Transverse colon (tissue), 4 donors: ENCODE measurements around the gene STAC. TPM values are rescaled to one million over a fixed set of nuclear protein-coding genes. Genes with fewer than 3 reads are reported as not detected.

Source experiments
- DNase-seq: peaks from one replicate; pipeline ENCODE4 v3.0.0-alpha.2; 2019
- H3K27ac ChIP-seq, 4 donors: fragments of 200-600 bp; sonication (generic); 2 replicates each; pipeline ENCODE4 v1.5.1; 2016 to 2018; ENCODE audit warnings: inconsistent platforms in 4 of 4
- H3K27me3 ChIP-seq: fragments of 200-600 bp; sonication (generic); 2 replicates; pipeline ENCODE4 v1.5.1; 2017; ENCODE audit warnings: inconsistent platforms
- H3K36me3 ChIP-seq, 4 donors: fragments of 200-600 bp; sonication (generic); 2 replicates each; pipeline ENCODE4 v1.5.1; 2017 to 2019; ENCODE audit warnings: inconsistent platforms in 4 of 4
- H3K4me1 ChIP-seq, 4 donors: fragments of 200-600 bp; sonication (generic); 2 replicates each; pipeline ENCODE4 v1.5.1; 2017 to 2020; ENCODE audit warnings: inconsistent platforms in 4 of 4
- H3K4me3 ChIP-seq, 4 donors: fragments of 200-600 bp; sonication (generic); 1 replicate in 1 of 4; 2 replicates in 3 of 4; pipeline versions ENCODE4 v1.5.1 to v1.6.1; 2017 to 2019; ENCODE audit warnings: inconsistent platforms in 4 of 4
- H3K9me3 ChIP-seq, 2 donors: fragments of 200-600 bp; sonication (generic); 2 replicates each; pipeline ENCODE4 v1.5.1; 2017 to 2019; ENCODE audit warnings: inconsistent platforms in 2 of 2
- EP300 ChIP-seq: sonication (generic); formaldehyde crosslinking; IDR thresholded peaks from one replicate; pipeline ENCODE4 v1.6.1; 2017; ENCODE audit warnings: antibody characterized with exemption, low read depth
- POLR2A ChIP-seq: fragments of 450-650 bp; IDR thresholded peaks from one replicate; pipeline ENCODE4 v1.6.1; 2016; ENCODE audit warnings: antibody characterized with exemption, mild to moderate bottlenecking, moderate library complexity
- POLR2AphosphoS5 ChIP-seq, 3 donors: sonication (generic); formaldehyde crosslinking; IDR thresholded peaks; one replicate each; pipeline ENCODE4 v1.6.1; 2016; ENCODE audit warnings: antibody characterized with exemption in 3 of 3
- WGBS, 2 donors: methylation state at CpG; one replicate each; pipeline ENCODE4 v1.1.5; 2018; ENCODE audit warnings: low coverage in 1 of 2; 5-methylcytosine and 5-hydroxymethylcytosine counted together
- in situ Hi-C, 4 donors: fragments of 200-750 bp; cut with MboI; loops; one replicate each; pipeline versions ENCODE4 v1.15.0 to v1.15.1; 2017; ENCODE audit warnings: low sequenced_read_pairs in 3 of 4, low pct_ligation_motif_present in 1 of 4, low pct_unique_long_range_greater_than_20kb in 1 of 4
- intact Hi-C: fragments of 100-400 bp; cut with DNase I; formaldehyde crosslinking; loops from one replicate; pipeline ENCODE4 v1.15.1; 2023; ENCODE audit warnings: low total_unique reads
- total RNA-seq, 4 donors: library from RNA; depleted of rRNA; stranded (reverse); fragments of >200 nt; gene quantifications; one replicate each; pipeline ENCODE4 v1.1.0, GENCODE V29; 2016
- TF ChIP-seq, protein P1 (sequence below), 5 experiments: fragments of 200-600 bp in 3 of 5; fragments of 450-650 bp in 2 of 5; sonication (generic) in 3 of 5; IDR thresholded peaks; 1 replicate in 2 of 5; 2 replicates in 3 of 5; pipeline ENCODE4 v1.5.1; 2016 to 2017; ENCODE audit warnings: antibody characterized with exemption in 5 of 5, inconsistent platforms in 3 of 5, mild to moderate bottlenecking in 2 of 5, moderate library complexity in 1 of 5

The STAC gene
- total RNA-seq, 4 donors from 2014 or later: 1.3 to 3.5 TPM; not detected in 2

DNA sequence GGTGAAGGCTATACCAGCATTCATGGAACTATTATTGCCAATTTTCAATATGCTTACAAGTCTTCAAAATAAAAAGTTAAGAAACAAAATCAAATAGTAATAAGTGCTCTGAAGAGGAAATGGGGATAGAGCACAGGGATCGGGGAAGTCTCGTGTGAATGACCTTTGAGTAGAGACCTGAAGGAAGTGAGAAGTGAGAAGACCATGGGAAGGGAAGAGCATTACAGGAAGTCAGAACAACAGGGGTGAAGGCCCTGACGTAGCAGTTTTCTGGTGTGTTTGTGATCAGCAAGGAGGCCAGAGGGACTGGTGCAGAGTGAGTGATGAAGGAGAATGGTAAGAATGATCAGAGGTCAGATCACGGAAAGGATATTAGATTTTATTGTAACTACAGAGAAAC lies 48.1 kb downstream of the STAC start:
- H3K4me3 ChIP-seq: no peak overlapping the region
- H3K36me3 ChIP-seq: no peaks in the 10 kb centered on the region
- H3K27ac ChIP-seq: no peak overlapping the region
- intact Hi-C loops (no loop called here), in situ Hi-C loops (no loop called here)
- no peaks in the 10 kb centered on the region for H3K4me1 ChIP-seq
- H3K27me3 ChIP-seq: no peaks in the 10 kb centered on the region
- 76 to 83% methylated on average over 4 of the region's 4 CpGs for WGBS, 2 donors
- TF ChIP-seq POLR2A (no peak), EP300 (no peak), POLR2AphosphoS5 (IDR thresholded peaks at IDR 0.05) (no peak)
- TF ChIP-seq, protein P1, sequence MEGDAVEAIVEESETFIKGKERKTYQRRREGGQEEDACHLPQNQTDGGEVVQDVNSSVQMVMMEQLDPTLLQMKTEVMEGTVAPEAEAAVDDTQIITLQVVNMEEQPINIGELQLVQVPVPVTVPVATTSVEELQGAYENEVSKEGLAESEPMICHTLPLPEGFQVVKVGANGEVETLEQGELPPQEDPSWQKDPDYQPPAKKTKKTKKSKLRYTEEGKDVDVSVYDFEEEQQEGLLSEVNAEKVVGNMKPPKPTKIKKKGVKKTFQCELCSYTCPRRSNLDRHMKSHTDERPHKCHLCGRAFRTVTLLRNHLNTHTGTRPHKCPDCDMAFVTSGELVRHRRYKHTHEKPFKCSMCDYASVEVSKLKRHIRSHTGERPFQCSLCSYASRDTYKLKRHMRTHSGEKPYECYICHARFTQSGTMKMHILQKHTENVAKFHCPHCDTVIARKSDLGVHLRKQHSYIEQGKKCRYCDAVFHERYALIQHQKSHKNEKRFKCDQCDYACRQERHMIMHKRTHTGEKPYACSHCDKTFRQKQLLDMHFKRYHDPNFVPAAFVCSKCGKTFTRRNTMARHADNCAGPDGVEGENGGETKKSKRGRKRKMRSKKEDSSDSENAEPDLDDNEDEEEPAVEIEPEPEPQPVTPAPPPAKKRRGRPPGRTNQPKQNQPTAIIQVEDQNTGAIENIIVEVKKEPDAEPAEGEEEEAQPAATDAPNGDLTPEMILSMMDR (IDR thresholded peaks at IDR 0.05): no peak
- DNase-seq: no peak
- H3K9me3 ChIP-seq: no peaks in the 10 kb centered on the region

DNA sequence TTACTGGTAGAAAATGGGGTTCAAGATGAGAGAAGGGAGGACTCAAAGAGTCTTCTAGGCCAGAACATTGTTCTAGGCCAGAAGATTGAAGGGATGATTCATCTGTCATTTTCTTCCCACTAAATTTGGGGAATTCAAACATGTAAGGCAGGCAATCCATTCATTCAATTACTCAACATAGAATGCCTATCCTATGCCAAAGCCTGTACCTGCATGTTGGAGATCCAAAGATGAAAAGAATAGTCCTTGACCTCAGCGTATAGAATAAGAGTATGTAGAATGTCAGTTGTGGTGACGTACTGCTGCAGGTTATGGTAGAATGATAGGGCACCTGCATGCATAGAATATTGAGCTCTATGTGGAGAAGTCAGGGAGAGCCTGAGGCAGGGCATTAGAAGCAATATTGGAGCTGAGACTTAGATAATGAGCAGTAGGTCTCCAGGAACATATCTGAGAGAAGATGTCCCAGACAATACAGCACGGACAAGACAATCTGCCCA lies 49.7 kb downstream of the STAC start:
- TF ChIP-seq EP300: no peak
- TF ChIP-seq POLR2A: no peak
- TF ChIP-seq POLR2AphosphoS5 (IDR thresholded peaks at IDR 0.05): no peak
- TF ChIP-seq, protein P1 (IDR thresholded peaks at IDR 0.05): no peak
- no peak for DNase-seq
- 92 to 93% methylated on average over 3 of the region's 3 CpGs for WGBS, 2 donors
- in situ Hi-C loops: no loop called here
- Histone ChIP-seq H3K9me3 (no peaks in the 10 kb centered on the region), H3K4me3 (no peak overlapping the region), H3K27me3 (no peaks in the 10 kb centered on the region), H3K27ac (no peak overlapping the region), H3K4me1 (no peaks in the 10 kb centered on the region), H3K36me3 (no peaks in the 10 kb centered on the region)
- intact Hi-C loops: no loop called here

DNA sequence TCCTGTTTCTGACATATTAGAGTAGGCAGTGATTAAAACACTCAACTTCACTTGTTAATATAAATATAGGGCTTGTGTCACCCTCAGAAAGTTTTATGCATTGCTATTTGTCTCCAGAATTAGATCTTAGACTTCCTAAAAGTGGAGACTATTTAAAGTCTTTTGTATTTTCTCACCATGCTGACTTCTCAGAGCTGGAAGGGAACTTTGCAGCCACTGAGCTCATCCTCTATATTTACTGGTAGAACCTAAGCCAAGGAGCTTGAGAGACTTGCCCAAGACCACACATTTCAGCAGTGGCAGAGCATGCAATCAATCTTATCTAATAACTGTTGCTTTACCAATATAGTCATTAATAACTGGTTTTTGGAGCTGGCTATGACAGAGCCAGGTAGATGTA lies 53.2 kb downstream of the STAC start:
- TF ChIP-seq POLR2A (no peak), EP300 (no peak), POLR2AphosphoS5 (IDR thresholded peaks at IDR 0.05) (no peak)
- TF ChIP-seq, protein P1 (IDR thresholded peaks at IDR 0.05): no peak
- intact Hi-C loops (no loop called here), in situ Hi-C loops (no loop called here)
- no peaks in the 10 kb centered on the region for H3K36me3 ChIP-seq
- no peak overlapping the region for H3K4me3 ChIP-seq
- no peaks in the 10 kb centered on the region for H3K27me3 ChIP-seq
- no peaks in the 10 kb centered on the region for H3K9me3 ChIP-seq
- no peak overlapping the region for H3K27ac ChIP-seq
- DNase-seq: no peak
- H3K4me1 ChIP-seq: no peaks in the 10 kb centered on the region

DNA sequence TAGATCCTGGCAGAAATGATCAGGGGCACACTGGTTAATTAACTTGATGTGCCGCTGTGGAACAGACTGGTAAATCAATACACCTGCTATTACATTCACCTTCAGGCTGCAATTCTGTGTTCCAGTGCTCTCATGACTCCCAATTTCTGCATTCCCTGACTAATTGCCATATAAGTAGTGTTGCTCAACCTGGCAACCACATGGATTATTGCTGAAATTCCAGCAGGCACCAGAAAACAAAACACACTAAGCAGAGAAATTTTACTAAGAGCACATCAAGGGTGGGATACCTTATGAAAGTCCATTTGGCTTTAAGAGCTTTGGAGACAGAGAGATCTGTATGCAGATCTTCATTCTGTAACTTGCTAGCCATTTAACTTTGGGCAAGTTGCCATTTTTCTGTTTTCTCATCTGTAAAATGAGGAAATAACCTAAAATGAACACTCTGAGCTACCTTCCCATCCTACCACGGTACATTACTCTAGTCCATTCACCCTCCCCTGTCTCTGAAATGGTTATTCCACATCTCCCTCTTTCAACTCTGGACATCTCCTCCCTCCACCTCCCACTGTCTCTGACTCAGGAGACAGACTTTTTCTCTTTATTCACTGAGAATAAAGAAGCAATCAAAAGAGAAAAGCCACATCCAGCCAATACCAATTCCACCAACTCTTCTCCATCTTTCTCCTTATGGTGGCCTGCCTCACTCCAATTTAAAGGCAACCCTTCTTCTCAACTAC lies 54.6 kb downstream of the STAC start:
- no peak for DNase-seq
- Histone ChIP-seq H3K36me3 (no peaks in the 10 kb centered on the region), H3K4me1 (no peaks in the 10 kb centered on the region), H3K27ac (no peak overlapping the region), H3K9me3 (no peaks in the 10 kb centered on the region), H3K27me3 (no peaks in the 10 kb centered on the region), H3K4me3 (no peak overlapping the region)
- 60 to 64% methylated on average over 1 to 2 of the region's 2 CpGs for WGBS, 2 donors
- in situ Hi-C loops (no loop called here), intact Hi-C loops (no loop called here)
- TF ChIP-seq EP300: no peak
- TF ChIP-seq POLR2AphosphoS5 (IDR thresholded peaks at IDR 0.05): no peak
- TF ChIP-seq POLR2A: no peak
- TF ChIP-seq, protein P1 (IDR thresholded peaks at IDR 0.05): no peak
